HEK293 (cell line): Measurements from ENCODE around the gene ASPSCR1.

Source experiments
- EGR2 ChIP-seq: fragments of 450-650 bp; formaldehyde crosslinking; IDR thresholded peaks from 2 replicates; pipeline ENCODE4 v1.5.1; 2016; ENCODE audit warnings: low read depth, missing biosample characterization, missing genetic modification characterization
- GLI4 ChIP-seq: fragments of 450-650 bp; formaldehyde crosslinking; IDR thresholded peaks from 2 replicates; pipeline ENCODE4 v1.5.1; 2016; ENCODE audit warnings: missing biosample characterization, missing genetic modification characterization
- HOXA7 ChIP-seq: sonication (generic); formaldehyde crosslinking; IDR thresholded peaks from 2 replicates; pipeline ENCODE4 v1.8.1; 2022; ENCODE audit warnings: missing genetic modification reagents, borderline replicate concordance
- IKZF3 ChIP-seq: fragments of 450-650 bp; IDR thresholded peaks from 2 replicates; pipeline ENCODE4 v1.5.0; 2018; ENCODE audit warnings: missing biosample characterization, mild to moderate bottlenecking, missing genetic modification characterization, moderate library complexity
- KLF16 ChIP-seq: fragments of 450-650 bp; formaldehyde crosslinking; IDR thresholded peaks from 2 replicates; pipeline ENCODE4 v1.5.1; 2017; ENCODE audit warnings: missing biosample characterization, missing genetic modification characterization
- KLF7 ChIP-seq: fragments of 450-650 bp; formaldehyde crosslinking; IDR thresholded peaks from 2 replicates; pipeline ENCODE4 v1.5.1; 2016; ENCODE audit warnings: missing biosample characterization, missing genetic modification characterization, borderline replicate concordance
- KLF9 ChIP-seq: fragments of 450-650 bp; formaldehyde crosslinking; IDR thresholded peaks from 2 replicates; pipeline ENCODE4 v1.5.1; 2016; ENCODE audit warnings: missing biosample characterization, missing genetic modification characterization, low read depth
- RBAK ChIP-seq: fragments of 450-650 bp; formaldehyde crosslinking; IDR thresholded peaks from 2 replicates; pipeline ENCODE4 v1.5.1; 2016; ENCODE audit warnings: missing biosample characterization, missing genetic modification characterization
- SCRT1 ChIP-seq: fragments of 450-650 bp; formaldehyde crosslinking; IDR thresholded peaks from 2 replicates; pipeline ENCODE4 v1.5.1; 2016; ENCODE audit warnings: missing biosample characterization, missing genetic modification characterization, borderline replicate concordance
- ZIC2 ChIP-seq: fragments of 450-650 bp; formaldehyde crosslinking; IDR thresholded peaks from 2 replicates; pipeline ENCODE4 v1.5.1; 2016; ENCODE audit warnings: missing biosample characterization, missing genetic modification characterization
- ZNF155 ChIP-seq: fragments of 450-650 bp; formaldehyde crosslinking; IDR thresholded peaks from 2 replicates; pipeline ENCODE4 v1.5.1; 2016; ENCODE audit warnings: missing biosample characterization, missing genetic modification characterization
- ZNF202 ChIP-seq: fragments of 450-650 bp; formaldehyde crosslinking; IDR thresholded peaks from 2 replicates; pipeline ENCODE4 v1.5.1; 2016; ENCODE audit warnings: missing biosample characterization, missing genetic modification characterization, borderline replicate concordance
- ZNF211 ChIP-seq: fragments of 450-650 bp; formaldehyde crosslinking; IDR thresholded peaks from 2 replicates; pipeline ENCODE4 v1.5.1; 2016; ENCODE audit warnings: low read depth, missing biosample characterization, missing genetic modification characterization
- ZNF223 ChIP-seq: fragments of 450-650 bp; formaldehyde crosslinking; IDR thresholded peaks from 2 replicates; pipeline ENCODE4 v1.5.1; 2016; ENCODE audit warnings: missing biosample characterization, missing genetic modification characterization
- ZNF266 ChIP-seq: fragments of 450-650 bp; formaldehyde crosslinking; IDR thresholded peaks from 2 replicates; pipeline ENCODE4 v1.5.1; 2016; ENCODE audit warnings: missing biosample characterization, missing genetic modification characterization, low read depth
- ZNF292 ChIP-seq: fragments of 450-650 bp; formaldehyde crosslinking; IDR thresholded peaks from 2 replicates; pipeline ENCODE4 v1.5.1; 2016; ENCODE audit warnings: low read depth, missing biosample characterization, missing genetic modification characterization, borderline replicate concordance
- ZNF335 ChIP-seq: fragments of 450-650 bp; formaldehyde crosslinking; conservative IDR thresholded peaks from 2 replicates; pipeline ENCODE4 v1.5.1; 2016; ENCODE audit warnings: missing biosample characterization, missing genetic modification characterization
- ZNF416 ChIP-seq: fragments of 450-650 bp; formaldehyde crosslinking; IDR thresholded peaks from 2 replicates; pipeline ENCODE4 v1.5.1; 2016; ENCODE audit warnings: missing biosample characterization, missing genetic modification characterization
- ZNF513 ChIP-seq: fragments of 450-650 bp; IDR thresholded peaks from 2 replicates; pipeline ENCODE4 v1.5.1; 2018; ENCODE audit warnings: missing biosample characterization, missing genetic modification characterization
- ZNF529 ChIP-seq: fragments of 450-650 bp; formaldehyde crosslinking; IDR thresholded peaks from 2 replicates; pipeline ENCODE4 v1.5.1; 2017; ENCODE audit warnings: missing genetic modification characterization, missing biosample characterization; ENCODE audit not compliant: insufficient replicate concordance
- ZNF623 ChIP-seq: fragments of 450-650 bp; formaldehyde crosslinking; IDR thresholded peaks from 2 replicates; pipeline ENCODE4 v1.5.1; 2016; ENCODE audit warnings: missing biosample characterization, missing genetic modification characterization
- ZNF639 ChIP-seq: fragments of 450-650 bp; formaldehyde crosslinking; IDR thresholded peaks from 2 replicates; pipeline ENCODE4 v1.5.1; 2016; ENCODE audit warnings: missing biosample characterization, missing genetic modification characterization
- ZNF658 ChIP-seq: fragments of 450-650 bp; formaldehyde crosslinking; IDR thresholded peaks from 2 replicates; pipeline ENCODE4; 2016; ENCODE audit warnings: missing biosample characterization, missing genetic modification characterization
- ZNF701 ChIP-seq: fragments of 450-650 bp; formaldehyde crosslinking; IDR thresholded peaks from 2 replicates; pipeline ENCODE4 v1.5.1; 2016; ENCODE audit warnings: missing biosample characterization, missing genetic modification characterization
- ZNF776 ChIP-seq: fragments of 450-650 bp; formaldehyde crosslinking; IDR thresholded peaks from 2 replicates; pipeline ENCODE4 v1.5.0; 2017; ENCODE audit warnings: missing biosample characterization, missing genetic modification characterization, borderline replicate concordance
- ZNF791 ChIP-seq: fragments of 450-650 bp; formaldehyde crosslinking; IDR thresholded peaks from 2 replicates; pipeline ENCODE4 v1.5.1; 2016; ENCODE audit warnings: missing biosample characterization, missing genetic modification characterization
- ZNF792 ChIP-seq: fragments of 450-650 bp; formaldehyde crosslinking; IDR thresholded peaks from 2 replicates; pipeline ENCODE4 v1.5.1; 2016; ENCODE audit warnings: missing biosample characterization, missing genetic modification characterization
- TF ChIP-seq, protein P1 (sequence below): fragments of 450-650 bp; formaldehyde crosslinking; IDR thresholded peaks from 2 replicates; pipeline ENCODE4 v1.5.1; 2016; ENCODE audit warnings: missing biosample characterization, missing genetic modification characterization
- TF ChIP-seq, protein P2 (sequence below): fragments of 450-650 bp; formaldehyde crosslinking; IDR thresholded peaks from 2 replicates; pipeline ENCODE4 v1.5.0; 2017; ENCODE audit warnings: missing biosample characterization, missing genetic modification characterization, borderline replicate concordance
- TF ChIP-seq, protein P3 (sequence below): fragments of 450-650 bp; formaldehyde crosslinking; IDR thresholded peaks from 2 replicates; pipeline ENCODE4 v1.5.1; 2016; ENCODE audit warnings: missing biosample characterization, missing genetic modification characterization
- TF ChIP-seq, protein P4 (sequence below): fragments of 450-650 bp; formaldehyde crosslinking; optimal IDR thresholded peaks from 2 replicates; pipeline ENCODE3; 2016; ENCODE audit warnings: missing biosample characterization, mild to moderate bottlenecking, missing genetic modification characterization

Gene ASPSCR1

GRCh38 chr17:82065638-82066303, 88.3 kb downstream of the ASPSCR1 start, which contains the start of gene DUS1L (continued):
- TF ChIP-seq KLF16 (tag by site-specific recombination) = peak; percentile 91
- peak; percentile 68; the same call in 1 of the 2 replicates for TF ChIP-seq ZNF792 (tag by site-specific recombination)
- TF ChIP-seq ZNF776 (tag by site-specific recombination) = no peak
- TF ChIP-seq ZIC2 (tag by site-specific recombination) = no peak
- TF ChIP-seq, protein P1, sequence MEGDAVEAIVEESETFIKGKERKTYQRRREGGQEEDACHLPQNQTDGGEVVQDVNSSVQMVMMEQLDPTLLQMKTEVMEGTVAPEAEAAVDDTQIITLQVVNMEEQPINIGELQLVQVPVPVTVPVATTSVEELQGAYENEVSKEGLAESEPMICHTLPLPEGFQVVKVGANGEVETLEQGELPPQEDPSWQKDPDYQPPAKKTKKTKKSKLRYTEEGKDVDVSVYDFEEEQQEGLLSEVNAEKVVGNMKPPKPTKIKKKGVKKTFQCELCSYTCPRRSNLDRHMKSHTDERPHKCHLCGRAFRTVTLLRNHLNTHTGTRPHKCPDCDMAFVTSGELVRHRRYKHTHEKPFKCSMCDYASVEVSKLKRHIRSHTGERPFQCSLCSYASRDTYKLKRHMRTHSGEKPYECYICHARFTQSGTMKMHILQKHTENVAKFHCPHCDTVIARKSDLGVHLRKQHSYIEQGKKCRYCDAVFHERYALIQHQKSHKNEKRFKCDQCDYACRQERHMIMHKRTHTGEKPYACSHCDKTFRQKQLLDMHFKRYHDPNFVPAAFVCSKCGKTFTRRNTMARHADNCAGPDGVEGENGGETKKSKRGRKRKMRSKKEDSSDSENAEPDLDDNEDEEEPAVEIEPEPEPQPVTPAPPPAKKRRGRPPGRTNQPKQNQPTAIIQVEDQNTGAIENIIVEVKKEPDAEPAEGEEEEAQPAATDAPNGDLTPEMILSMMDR (tag by site-specific recombination) = peak; percentile 27; the same call in 1 of the 2 replicates
- TF ChIP-seq IKZF3 (tag by site-specific recombination) = peak; percentile 83
- no peak for TF ChIP-seq ZNF701
- TF ChIP-seq ZNF202 (tag by site-specific recombination) = no peak
- no peak; the same call in 1 of the 2 replicates for TF ChIP-seq ZNF513
- no peak for TF ChIP-seq ZNF292
- TF ChIP-seq, protein P2, sequence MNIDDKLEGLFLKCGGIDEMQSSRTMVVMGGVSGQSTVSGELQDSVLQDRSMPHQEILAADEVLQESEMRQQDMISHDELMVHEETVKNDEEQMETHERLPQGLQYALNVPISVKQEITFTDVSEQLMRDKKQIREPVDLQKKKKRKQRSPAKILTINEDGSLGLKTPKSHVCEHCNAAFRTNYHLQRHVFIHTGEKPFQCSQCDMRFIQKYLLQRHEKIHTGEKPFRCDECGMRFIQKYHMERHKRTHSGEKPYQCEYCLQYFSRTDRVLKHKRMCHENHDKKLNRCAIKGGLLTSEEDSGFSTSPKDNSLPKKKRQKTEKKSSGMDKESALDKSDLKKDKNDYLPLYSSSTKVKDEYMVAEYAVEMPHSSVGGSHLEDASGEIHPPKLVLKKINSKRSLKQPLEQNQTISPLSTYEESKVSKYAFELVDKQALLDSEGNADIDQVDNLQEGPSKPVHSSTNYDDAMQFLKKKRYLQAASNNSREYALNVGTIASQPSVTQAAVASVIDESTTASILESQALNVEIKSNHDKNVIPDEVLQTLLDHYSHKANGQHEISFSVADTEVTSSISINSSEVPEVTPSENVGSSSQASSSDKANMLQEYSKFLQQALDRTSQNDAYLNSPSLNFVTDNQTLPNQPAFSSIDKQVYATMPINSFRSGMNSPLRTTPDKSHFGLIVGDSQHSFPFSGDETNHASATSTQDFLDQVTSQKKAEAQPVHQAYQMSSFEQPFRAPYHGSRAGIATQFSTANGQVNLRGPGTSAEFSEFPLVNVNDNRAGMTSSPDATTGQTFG (tag by site-specific recombination) = peak; percentile 84; the same call in 1 of the 2 replicates
- no peak for TF ChIP-seq RBAK (tag by site-specific recombination)
- no peak for TF ChIP-seq HOXA7 (CRISPR knock-in tag)
- TF ChIP-seq ZNF658 (tag by site-specific recombination) = no peak
- TF ChIP-seq, protein P3, sequence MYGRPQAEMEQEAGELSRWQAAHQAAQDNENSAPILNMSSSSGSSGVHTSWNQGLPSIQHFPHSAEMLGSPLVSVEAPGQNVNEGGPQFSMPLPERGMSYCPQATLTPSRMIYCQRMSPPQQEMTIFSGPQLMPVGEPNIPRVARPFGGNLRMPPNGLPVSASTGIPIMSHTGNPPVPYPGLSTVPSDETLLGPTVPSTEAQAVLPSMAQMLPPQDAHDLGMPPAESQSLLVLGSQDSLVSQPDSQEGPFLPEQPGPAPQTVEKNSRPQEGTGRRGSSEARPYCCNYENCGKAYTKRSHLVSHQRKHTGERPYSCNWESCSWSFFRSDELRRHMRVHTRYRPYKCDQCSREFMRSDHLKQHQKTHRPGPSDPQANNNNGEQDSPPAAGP (tag by site-specific recombination) = peak; percentile 96
- TF ChIP-seq ZNF155 (tag by site-specific recombination) = no peak
- TF ChIP-seq ZNF211 (tag by site-specific recombination) = no peak
- peak; percentile 60 for TF ChIP-seq KLF9 (tag by site-specific recombination)
- TF ChIP-seq ZNF623 (tag by site-specific recombination) = no peak
- TF ChIP-seq ZNF266 (tag by site-specific recombination) = no peak
- TF ChIP-seq SCRT1 = no peak
- TF ChIP-seq, protein P4, sequence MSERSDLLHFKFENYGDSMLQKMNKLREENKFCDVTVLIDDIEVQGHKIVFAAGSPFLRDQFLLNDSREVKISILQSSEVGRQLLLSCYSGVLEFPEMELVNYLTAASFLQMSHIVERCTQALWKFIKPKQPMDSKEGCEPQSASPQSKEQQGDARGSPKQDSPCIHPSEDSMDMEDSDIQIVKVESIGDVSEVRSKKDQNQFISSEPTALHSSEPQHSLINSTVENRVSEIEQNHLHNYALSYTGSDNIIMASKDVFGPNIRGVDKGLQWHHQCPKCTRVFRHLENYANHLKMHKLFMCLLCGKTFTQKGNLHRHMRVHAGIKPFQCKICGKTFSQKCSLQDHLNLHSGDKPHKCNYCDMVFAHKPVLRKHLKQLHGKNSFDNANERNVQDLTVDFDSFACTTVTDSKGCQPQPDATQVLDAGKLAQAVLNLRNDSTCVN (tag by site-specific recombination) = peak; percentile 75
- peak; percentile 48 for TF ChIP-seq ZNF335 (tag by site-specific recombination)
- TF ChIP-seq ZNF223 (tag by site-specific recombination) = peak; percentile 53; the same call in 1 of the 2 replicates
- peak; percentile 84 for TF ChIP-seq ZNF639 (tag by site-specific recombination)
- TF ChIP-seq KLF7 (tag by site-specific recombination) = peak; percentile 42; the same call in 1 of the 2 replicates
- peak; percentile 88 for TF ChIP-seq GLI4 (tag by site-specific recombination)
- TF ChIP-seq EGR2 = peak; percentile 63; the same call in 1 of the 2 replicates
- no peak for TF ChIP-seq ZNF529 (tag by site-specific recombination)
- TF ChIP-seq ZNF416 (tag by site-specific recombination) = no peak
- TF ChIP-seq ZNF791 (tag by site-specific recombination) = no peak; the same call in 1 of the 2 replicates
